ENCODE measurements around the gene MINDY1.
A peak's percentile ranks its signal among the peaks of the same experiment; 100 is the strongest.

MINDY1 gene

DNA sequence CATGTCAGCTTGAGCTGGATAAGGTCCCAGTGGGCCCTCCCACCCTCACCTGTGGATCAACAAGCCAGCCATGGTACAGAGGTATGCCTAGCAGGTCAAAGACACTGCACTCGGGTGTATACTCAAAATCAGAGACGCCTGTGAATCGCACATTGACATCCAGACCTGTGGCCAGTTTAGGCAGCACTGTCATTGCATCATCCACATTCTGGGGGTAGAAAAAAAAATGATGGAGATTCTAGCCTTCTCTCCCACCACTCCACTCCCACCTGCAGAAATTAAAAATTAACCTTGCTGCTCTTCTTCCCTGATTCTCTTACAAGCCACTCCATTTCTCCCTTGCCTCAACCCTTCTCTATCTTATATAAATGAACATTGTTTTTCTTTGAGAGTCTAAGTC lies 6.3 kb downstream of the MINDY1 start:
- H3K9me3 Mint-ChIP-seq, result no peaks in the 10 kb centered on the region
- TF ChIP-seq, protein P1, sequence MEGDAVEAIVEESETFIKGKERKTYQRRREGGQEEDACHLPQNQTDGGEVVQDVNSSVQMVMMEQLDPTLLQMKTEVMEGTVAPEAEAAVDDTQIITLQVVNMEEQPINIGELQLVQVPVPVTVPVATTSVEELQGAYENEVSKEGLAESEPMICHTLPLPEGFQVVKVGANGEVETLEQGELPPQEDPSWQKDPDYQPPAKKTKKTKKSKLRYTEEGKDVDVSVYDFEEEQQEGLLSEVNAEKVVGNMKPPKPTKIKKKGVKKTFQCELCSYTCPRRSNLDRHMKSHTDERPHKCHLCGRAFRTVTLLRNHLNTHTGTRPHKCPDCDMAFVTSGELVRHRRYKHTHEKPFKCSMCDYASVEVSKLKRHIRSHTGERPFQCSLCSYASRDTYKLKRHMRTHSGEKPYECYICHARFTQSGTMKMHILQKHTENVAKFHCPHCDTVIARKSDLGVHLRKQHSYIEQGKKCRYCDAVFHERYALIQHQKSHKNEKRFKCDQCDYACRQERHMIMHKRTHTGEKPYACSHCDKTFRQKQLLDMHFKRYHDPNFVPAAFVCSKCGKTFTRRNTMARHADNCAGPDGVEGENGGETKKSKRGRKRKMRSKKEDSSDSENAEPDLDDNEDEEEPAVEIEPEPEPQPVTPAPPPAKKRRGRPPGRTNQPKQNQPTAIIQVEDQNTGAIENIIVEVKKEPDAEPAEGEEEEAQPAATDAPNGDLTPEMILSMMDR (IDR thresholded peaks at IDR 0.05), result no peak
- no peak for DNase-seq
- peaks cover 21% of the 10 kb centered on the region for H3K36me3 Mint-ChIP-seq (ENCODE audit: low read depth)
- no peak overlapping the region for H3K27ac Mint-ChIP-seq
- H3K27me3 Mint-ChIP-seq (ENCODE audit: low read depth, poor library complexity), result peaks cover 8% of the 10 kb centered on the region
- H3K4me1 Mint-ChIP-seq, result peaks cover 36% of the 10 kb centered on the region
- H3K4me3 Mint-ChIP-seq, result no peak overlapping the region

DNA sequence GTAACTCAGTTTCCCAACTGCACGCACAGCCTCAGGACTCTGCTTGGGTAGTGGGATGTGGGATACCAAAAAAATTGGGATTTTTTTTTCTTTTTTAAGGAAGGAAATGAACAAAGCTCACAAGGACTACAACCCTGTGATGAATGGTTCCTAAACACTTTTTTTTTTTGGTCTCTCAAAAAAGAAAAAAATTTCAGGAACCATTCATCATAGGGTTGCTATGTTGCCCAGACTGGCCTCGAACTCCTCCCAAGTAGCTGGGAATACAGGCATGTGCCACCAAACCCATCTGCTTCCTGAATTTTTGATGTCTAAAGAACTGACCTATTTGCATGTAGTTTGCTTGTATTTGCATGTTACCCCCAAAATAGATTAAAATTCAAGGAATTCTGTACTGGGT lies 6.8 kb downstream of the MINDY1 start:
- TF ChIP-seq, protein P1 (IDR thresholded peaks at IDR 0.05), result no peak
- Mint-ChIP-seq H3K9me3 (no peaks in the 10 kb centered on the region), H3K4me1 (peaks cover 36% of the 10 kb centered on the region), H3K27ac (no peak overlapping the region), H3K27me3 (ENCODE audit: low read depth, poor library complexity) (peaks cover 8% of the 10 kb centered on the region), H3K36me3 (ENCODE audit: low read depth) (peaks cover 21% of the 10 kb centered on the region), H3K4me3 (no peak overlapping the region)
- no peak for DNase-seq

DNA sequence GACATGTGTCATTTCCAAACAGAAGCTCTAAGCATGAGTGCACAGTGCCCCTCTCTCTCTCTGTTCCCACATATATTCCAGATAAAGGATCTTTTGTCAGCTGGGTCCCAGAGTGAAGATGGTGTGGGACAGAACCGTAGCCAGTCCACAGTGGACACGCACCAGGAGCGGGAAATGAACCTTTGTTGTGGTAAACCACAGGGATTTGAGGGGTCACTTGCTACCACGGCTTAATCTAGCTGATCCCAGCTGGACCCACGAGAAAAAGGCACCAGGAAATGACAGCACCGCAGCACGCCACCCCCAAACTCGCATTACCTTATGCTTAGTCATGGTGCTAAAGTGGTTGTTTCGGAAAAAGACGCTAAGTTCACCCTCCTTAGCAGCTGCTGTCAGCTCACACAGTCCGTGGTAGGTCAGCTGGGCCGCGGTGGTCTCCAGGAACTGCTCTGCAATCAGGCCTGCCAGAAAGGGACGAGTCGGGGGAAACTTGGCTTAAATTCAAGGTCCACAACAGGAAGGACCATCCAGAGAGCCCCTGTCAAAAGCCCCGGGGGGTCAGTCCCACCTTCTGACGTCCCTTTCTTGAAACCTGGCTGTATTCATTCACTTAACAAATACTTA lies 7.5 kb downstream of the MINDY1 start:
- Mint-ChIP-seq H3K4me3 (no peak overlapping the region), H3K27ac (no peak overlapping the region), H3K9me3 (no peaks in the 10 kb centered on the region), H3K36me3 (ENCODE audit: low read depth) (peaks cover 21% of the 10 kb centered on the region), H3K27me3 (ENCODE audit: low read depth, poor library complexity) (peaks cover 8% of the 10 kb centered on the region), H3K4me1 (peaks cover 31% of the 10 kb centered on the region)
- TF ChIP-seq, protein P1 (IDR thresholded peaks at IDR 0.05), result no peak
- no peak for DNase-seq

DNA sequence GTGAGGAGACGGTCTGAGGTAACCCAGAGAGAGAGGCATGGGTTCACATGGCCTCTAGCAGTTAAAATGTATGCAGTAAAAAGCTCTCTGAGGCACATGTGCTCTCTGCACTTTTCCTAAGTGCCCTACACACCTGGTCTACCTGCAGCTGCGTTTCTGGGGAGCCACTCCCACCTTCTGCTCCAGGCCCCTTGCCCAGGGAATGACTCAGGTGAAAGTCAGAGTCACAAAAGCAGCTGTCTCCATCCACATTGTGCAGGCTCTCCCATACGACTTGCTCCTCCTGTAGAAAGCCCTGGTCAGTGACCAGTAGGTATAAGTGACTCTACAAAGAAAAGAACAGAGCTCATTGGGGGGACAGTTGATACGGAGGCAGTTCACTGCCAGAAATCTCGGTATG lies 8.8 kb downstream of the MINDY1 start:
- Mint-ChIP-seq H3K36me3 (ENCODE audit: low read depth) (peaks cover 21% of the 10 kb centered on the region), H3K9me3 (no peaks in the 10 kb centered on the region), H3K4me1 (peaks cover 26% of the 10 kb centered on the region), H3K27ac (no peak overlapping the region), H3K27me3 (ENCODE audit: low read depth, poor library complexity) (peaks cover 8% of the 10 kb centered on the region), H3K4me3 (no peak overlapping the region)
- TF ChIP-seq, protein P1 (IDR thresholded peaks at IDR 0.05), result no peak
- DNase-seq, result no peak

DNA sequence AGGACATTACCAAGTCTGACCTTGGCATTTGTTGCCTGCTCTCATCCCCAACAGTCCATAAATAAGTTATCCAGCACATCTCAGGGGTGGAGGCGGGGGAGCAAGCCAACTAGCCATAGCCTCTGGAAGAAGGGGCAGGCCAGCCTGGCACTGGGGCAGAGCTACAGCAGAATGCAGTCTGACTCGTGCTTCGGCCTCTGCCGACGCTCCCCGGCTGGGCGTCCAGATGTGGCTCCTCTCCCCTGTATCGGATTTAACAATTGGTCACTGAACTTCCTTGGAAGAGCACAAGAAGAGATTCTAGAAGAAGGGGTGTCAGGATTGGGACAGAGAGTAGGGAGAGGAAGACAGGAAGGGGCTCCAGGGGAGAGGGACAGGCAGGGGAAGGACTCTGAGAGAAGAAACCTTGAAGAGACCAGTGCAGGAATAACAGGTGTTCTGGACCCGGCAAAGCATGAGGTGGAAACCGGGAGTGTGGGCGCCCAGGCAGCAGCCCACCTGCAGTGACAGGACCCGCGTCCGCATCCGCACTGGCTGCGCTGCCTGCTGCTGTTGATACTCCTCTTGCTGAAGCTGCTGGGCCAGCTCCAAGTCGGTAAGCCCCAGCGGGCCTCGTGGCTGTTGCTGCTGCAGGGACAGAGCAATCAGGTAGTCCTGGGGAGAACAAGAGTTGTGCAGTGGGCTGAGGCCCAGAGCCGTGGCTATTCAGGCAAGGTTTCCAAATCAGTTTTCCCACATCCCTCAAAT lies 9.4 kb downstream of the MINDY1 start:
- no peak for DNase-seq
- H3K27me3 Mint-ChIP-seq (ENCODE audit: low read depth, poor library complexity), result peaks cover 8% of the 10 kb centered on the region
- H3K4me3 Mint-ChIP-seq, result no peak overlapping the region
- peaks cover 19% of the 10 kb centered on the region for H3K4me1 Mint-ChIP-seq
- peaks cover 21% of the 10 kb centered on the region for H3K36me3 Mint-ChIP-seq (ENCODE audit: low read depth)
- H3K27ac Mint-ChIP-seq, result peak overlapping the region; percentile 76
- TF ChIP-seq, protein P1 (IDR thresholded peaks at IDR 0.05), result no peak
- H3K9me3 Mint-ChIP-seq, result no peaks in the 10 kb centered on the region

DNA sequence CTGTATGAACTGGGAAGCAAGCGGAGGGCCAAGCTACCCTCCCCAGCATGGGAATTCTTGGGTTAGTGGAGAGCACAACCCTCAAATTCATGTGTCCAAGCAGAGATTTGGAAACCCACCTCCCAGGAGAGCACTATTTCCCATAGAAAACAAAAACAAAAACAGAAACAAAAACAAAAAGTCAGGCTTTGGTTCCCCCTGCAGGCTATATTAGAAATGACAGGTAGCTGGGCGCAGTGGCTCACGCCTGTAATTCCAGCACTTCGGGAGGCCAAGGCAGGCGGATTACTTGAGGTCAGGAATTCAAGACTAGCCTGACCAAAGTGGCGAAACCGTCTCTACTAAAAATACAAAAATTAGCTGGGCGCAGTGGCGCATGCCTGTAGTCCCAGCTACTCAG lies 10.8 kb downstream of the MINDY1 start:
- H3K4me3 Mint-ChIP-seq, result no peak overlapping the region
- H3K36me3 Mint-ChIP-seq (ENCODE audit: low read depth), result peaks cover 9% of the 10 kb centered on the region
- peaks cover 5% of the 10 kb centered on the region for H3K27me3 Mint-ChIP-seq (ENCODE audit: low read depth, poor library complexity)
- peaks cover 12% of the 10 kb centered on the region for H3K4me1 Mint-ChIP-seq
- peak; percentile 56 for DNase-seq
- H3K27ac Mint-ChIP-seq, result no peak overlapping the region
- H3K9me3 Mint-ChIP-seq, result no peaks in the 10 kb centered on the region
- TF ChIP-seq, protein P1 (IDR thresholded peaks at IDR 0.05), result peak; percentile 84
